K562 (cell line): ENCODE results near the gene SLC35B1. TPM values are rescaled to one million over a fixed set of nuclear protein-coding genes. Genes with fewer than 3 reads are reported as not detected.

Experiments used
- E2F3 ChIP-seq: fragments of 250-450 bp; sonication (Bioruptor Pico); IDR thresholded peaks from 2 replicates; pipeline ENCODE4 v1.4.0; 2020; ENCODE audit warnings: mild to moderate bottlenecking
- HMG20A ChIP-seq: fragments of 450-650 bp; formaldehyde crosslinking; conservative IDR thresholded peaks from 2 replicates; pipeline ENCODE4 v1.4.0; 2020; ENCODE audit warnings: mild to moderate bottlenecking, mixed read lengths
- NFE2 ChIP-seq: IDR thresholded peaks from 2 replicates; pipeline ENCODE4 v1.6.1; 2014; ENCODE audit warnings: antibody characterized with exemption, low read depth
- XRCC4 ChIP-seq: IDR thresholded peaks from one replicate; pipeline ENCODE4 v1.6.1; 2011; ENCODE audit not compliant: insufficient read depth, insufficient read length; ENCODE audit errors: extremely low read depth
- polyA plus RNA-seq, 8 experiments: library from polyadenylated mRNA; depleted of rRNA in 4 of 8; stranded (reverse) in 5 of 8; unstranded in 3 of 8; fragments of >200 nt; fragmentation: Nextera tagmentation in 2 of 8; fragmentation: Illumina TruSeq in 1 of 8; extraction: Ambion mirVana in 2 of 8; extraction: Trizol in 1 of 8; gene quantifications; 2 replicates each; pipeline versions ENCODE4 v1.2.1 to v1.2.3, GENCODE V29; 2011 to 2014; ENCODE audit warnings: inconsistent platforms in 1 of 8, missing spikeins in 1 of 8
- total RNA-seq, 7 experiments: library from RNA; depleted of rRNA in 6 of 7; stranded (reverse); fragments of >200 nt in 6 of 7; fragmentation: Illumina TruSeq in 2 of 7; extraction: Trizol in 2 of 7; gene quantifications; 2 replicates each; pipeline versions ENCODE4 v1.2.1 to v1.2.3, GENCODE V29; 2011 to 2021; ENCODE audit warnings: low replicate concordance in 1 of 7
- TF ChIP-seq, protein P1 (sequence below): fragments of 450-650 bp; IDR thresholded peaks from 2 replicates; pipeline ENCODE4 v1.6.1; 2016; ENCODE audit warnings: mild to moderate bottlenecking, moderate library complexity
- TF ChIP-seq, protein P2 (sequence below): fragments of 250-450 bp; sonication (Bioruptor Pico); IDR thresholded peaks from 2 replicates; pipeline ENCODE4 v1.4.0; 2020; ENCODE audit warnings: mild to moderate bottlenecking, moderate library complexity, borderline replicate concordance

SLC35B1 gene
- total and polyA plus RNA-seq, 9 of the 15 experiments (the other 6 are each of a cell fraction or from before 2014, with no cell fraction given): 51.4 to 87.9 (median 66.3) TPM

DNA sequence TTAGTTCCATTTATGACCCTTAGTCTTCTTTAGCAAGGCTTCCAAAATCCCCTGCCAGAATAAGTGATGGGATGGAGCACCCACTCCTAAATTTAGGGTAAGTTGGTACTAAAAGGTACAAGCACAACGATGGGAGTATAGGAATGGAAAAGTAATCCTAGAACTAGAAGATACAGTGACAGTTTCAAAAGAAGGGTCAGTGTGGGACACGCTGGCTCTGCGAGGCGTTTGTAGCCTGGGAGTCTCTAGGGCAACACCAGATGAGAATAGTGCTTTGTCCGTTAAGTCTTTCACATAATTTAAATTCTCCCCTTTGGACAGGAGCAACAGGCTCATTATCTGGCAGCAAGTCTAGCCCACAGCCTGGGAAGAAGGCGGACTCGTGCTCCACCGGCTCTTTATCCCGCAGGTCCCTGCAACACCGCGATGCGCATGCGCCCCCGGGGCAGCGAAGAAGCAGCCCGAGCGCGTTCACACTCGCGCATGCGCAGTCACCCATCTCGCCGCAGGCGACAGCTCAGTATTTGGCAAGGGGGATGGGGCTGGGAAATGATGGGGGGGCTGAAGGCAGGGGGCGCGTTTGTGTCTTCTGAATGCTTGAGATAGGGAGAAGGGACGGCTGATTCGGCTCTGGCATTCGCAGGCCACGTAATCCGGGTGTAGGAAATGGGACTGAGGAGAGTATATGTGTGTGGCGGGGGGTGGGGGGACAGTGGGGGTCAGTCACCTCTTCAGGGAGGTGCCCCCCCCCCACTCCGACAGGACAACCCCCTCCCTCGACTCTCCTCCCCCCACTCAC is 30.4 kb downstream of the SLC35B1 start (continued):
- TF ChIP-seq, protein P1, sequence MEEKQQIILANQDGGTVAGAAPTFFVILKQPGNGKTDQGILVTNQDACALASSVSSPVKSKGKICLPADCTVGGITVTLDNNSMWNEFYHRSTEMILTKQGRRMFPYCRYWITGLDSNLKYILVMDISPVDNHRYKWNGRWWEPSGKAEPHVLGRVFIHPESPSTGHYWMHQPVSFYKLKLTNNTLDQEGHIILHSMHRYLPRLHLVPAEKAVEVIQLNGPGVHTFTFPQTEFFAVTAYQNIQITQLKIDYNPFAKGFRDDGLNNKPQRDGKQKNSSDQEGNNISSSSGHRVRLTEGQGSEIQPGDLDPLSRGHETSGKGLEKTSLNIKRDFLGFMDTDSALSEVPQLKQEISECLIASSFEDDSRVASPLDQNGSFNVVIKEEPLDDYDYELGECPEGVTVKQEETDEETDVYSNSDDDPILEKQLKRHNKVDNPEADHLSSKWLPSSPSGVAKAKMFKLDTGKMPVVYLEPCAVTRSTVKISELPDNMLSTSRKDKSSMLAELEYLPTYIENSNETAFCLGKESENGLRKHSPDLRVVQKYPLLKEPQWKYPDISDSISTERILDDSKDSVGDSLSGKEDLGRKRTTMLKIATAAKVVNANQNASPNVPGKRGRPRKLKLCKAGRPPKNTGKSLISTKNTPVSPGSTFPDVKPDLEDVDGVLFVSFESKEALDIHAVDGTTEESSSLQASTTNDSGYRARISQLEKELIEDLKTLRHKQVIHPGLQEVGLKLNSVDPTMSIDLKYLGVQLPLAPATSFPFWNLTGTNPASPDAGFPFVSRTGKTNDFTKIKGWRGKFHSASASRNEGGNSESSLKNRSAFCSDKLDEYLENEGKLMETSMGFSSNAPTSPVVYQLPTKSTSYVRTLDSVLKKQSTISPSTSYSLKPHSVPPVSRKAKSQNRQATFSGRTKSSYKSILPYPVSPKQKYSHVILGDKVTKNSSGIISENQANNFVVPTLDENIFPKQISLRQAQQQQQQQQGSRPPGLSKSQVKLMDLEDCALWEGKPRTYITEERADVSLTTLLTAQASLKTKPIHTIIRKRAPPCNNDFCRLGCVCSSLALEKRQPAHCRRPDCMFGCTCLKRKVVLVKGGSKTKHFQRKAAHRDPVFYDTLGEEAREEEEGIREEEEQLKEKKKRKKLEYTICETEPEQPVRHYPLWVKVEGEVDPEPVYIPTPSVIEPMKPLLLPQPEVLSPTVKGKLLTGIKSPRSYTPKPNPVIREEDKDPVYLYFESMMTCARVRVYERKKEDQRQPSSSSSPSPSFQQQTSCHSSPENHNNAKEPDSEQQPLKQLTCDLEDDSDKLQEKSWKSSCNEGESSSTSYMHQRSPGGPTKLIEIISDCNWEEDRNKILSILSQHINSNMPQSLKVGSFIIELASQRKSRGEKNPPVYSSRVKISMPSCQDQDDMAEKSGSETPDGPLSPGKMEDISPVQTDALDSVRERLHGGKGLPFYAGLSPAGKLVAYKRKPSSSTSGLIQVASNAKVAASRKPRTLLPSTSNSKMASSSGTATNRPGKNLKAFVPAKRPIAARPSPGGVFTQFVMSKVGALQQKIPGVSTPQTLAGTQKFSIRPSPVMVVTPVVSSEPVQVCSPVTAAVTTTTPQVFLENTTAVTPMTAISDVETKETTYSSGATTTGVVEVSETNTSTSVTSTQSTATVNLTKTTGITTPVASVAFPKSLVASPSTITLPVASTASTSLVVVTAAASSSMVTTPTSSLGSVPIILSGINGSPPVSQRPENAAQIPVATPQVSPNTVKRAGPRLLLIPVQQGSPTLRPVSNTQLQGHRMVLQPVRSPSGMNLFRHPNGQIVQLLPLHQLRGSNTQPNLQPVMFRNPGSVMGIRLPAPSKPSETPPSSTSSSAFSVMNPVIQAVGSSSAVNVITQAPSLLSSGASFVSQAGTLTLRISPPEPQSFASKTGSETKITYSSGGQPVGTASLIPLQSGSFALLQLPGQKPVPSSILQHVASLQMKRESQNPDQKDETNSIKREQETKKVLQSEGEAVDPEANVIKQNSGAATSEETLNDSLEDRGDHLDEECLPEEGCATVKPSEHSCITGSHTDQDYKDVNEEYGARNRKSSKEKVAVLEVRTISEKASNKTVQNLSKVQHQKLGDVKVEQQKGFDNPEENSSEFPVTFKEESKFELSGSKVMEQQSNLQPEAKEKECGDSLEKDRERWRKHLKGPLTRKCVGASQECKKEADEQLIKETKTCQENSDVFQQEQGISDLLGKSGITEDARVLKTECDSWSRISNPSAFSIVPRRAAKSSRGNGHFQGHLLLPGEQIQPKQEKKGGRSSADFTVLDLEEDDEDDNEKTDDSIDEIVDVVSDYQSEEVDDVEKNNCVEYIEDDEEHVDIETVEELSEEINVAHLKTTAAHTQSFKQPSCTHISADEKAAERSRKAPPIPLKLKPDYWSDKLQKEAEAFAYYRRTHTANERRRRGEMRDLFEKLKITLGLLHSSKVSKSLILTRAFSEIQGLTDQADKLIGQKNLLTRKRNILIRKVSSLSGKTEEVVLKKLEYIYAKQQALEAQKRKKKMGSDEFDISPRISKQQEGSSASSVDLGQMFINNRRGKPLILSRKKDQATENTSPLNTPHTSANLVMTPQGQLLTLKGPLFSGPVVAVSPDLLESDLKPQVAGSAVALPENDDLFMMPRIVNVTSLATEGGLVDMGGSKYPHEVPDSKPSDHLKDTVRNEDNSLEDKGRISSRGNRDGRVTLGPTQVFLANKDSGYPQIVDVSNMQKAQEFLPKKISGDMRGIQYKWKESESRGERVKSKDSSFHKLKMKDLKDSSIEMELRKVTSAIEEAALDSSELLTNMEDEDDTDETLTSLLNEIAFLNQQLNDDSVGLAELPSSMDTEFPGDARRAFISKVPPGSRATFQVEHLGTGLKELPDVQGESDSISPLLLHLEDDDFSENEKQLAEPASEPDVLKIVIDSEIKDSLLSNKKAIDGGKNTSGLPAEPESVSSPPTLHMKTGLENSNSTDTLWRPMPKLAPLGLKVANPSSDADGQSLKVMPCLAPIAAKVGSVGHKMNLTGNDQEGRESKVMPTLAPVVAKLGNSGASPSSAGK: peak; percentile 12; the same call in 1 of the 2 replicates
- TF ChIP-seq HMG20A (no peak), E2F3 (CRISPR knock-in tag) (no peak), XRCC4 (no peak), NFE2 (no peak)
- TF ChIP-seq, protein P2, sequence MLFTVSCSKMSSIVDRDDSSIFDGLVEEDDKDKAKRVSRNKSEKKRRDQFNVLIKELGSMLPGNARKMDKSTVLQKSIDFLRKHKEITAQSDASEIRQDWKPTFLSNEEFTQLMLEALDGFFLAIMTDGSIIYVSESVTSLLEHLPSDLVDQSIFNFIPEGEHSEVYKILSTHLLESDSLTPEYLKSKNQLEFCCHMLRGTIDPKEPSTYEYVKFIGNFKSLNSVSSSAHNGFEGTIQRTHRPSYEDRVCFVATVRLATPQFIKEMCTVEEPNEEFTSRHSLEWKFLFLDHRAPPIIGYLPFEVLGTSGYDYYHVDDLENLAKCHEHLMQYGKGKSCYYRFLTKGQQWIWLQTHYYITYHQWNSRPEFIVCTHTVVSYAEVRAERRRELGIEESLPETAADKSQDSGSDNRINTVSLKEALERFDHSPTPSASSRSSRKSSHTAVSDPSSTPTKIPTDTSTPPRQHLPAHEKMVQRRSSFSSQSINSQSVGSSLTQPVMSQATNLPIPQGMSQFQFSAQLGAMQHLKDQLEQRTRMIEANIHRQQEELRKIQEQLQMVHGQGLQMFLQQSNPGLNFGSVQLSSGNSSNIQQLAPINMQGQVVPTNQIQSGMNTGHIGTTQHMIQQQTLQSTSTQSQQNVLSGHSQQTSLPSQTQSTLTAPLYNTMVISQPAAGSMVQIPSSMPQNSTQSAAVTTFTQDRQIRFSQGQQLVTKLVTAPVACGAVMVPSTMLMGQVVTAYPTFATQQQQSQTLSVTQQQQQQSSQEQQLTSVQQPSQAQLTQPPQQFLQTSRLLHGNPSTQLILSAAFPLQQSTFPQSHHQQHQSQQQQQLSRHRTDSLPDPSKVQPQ (CRISPR knock-in tag): no peak
